ENCODE measurements around the gene MYLK4. TPM values are rescaled to one million over a fixed set of nuclear protein-coding genes. Genes with fewer than 3 reads are reported as not detected.

MYLK4 gene
- total and polyA plus RNA-seq, 5 donors from 2014 or later: 0.20 to 0.91 (median 0.37) TPM; not detected in 2

- DNase-seq: no peak
- peaks cover 12 to 14% of the 10 kb centered on the region in 2 experiments for H3K9me3 ChIP-seq (ENCODE audit: control insufficient read depth in 2 of 2, low read length in 2 of 2)
- no peak overlapping the region for H3K4me3 Mint-ChIP-seq
Observed at GRCh38 chr6:2706558-2706957, 44.2 kb downstream of the MYLK4 start.

GRCh38 chr6:2705256-2705655 lies 45.5 kb downstream of the MYLK4 start:
- Mint-ChIP-seq H3K27ac (no peak overlapping the region), H3K4me3 (no peak overlapping the region), H3K4me1 (no peaks in the 10 kb centered on the region), H3K9me3 (peaks cover 0 to 4% (median 0%) of the 10 kb centered on the region in 7 donors), H3K27me3 (peaks cover 31% of the 10 kb centered on the region), H3K36me3 (no peaks in the 10 kb centered on the region)
- H3K27me3 ChIP-seq (ENCODE audit: control insufficient read depth, insufficient read depth, low read length): peaks cover 7% of the 10 kb centered on the region
- H3K27ac ChIP-seq (ENCODE audit: insufficient read depth, low read length, poor library complexity, severe bottlenecking): no peak overlapping the region
- no peaks in the 10 kb centered on the region for H3K36me3 ChIP-seq (ENCODE audit: control insufficient read depth, insufficient read depth, low read length)
- H3K4me1 ChIP-seq (ENCODE audit: control insufficient read depth, insufficient read depth, low read length, poor library complexity, severe bottlenecking): no peaks in the 10 kb centered on the region
- H3K4me3 ChIP-seq (ENCODE audit: low read depth, low read length): no peak overlapping the region
- DNase-seq (no peak), ATAC-seq (ENCODE audit: low read depth in 2 of 2) (no peak)
- H3K9me3 ChIP-seq (ENCODE audit: control insufficient read depth in 2 of 2, low read length in 2 of 2): peaks cover 2% of the 10 kb centered on the region in 2 experiments

More at GRCh38 chr6:2706558-2706957, 44.2 kb downstream of the MYLK4 start:
- Histone ChIP-seq H3K4me1 (ENCODE audit: control insufficient read depth, insufficient read depth, low read length, poor library complexity, severe bottlenecking) (no peaks in the 10 kb centered on the region), H3K27me3 (ENCODE audit: control insufficient read depth, insufficient read depth, low read length) (peaks cover 11% of the 10 kb centered on the region), H3K27ac (ENCODE audit: insufficient read depth, low read length, poor library complexity, severe bottlenecking) (no peak overlapping the region), H3K36me3 (ENCODE audit: control insufficient read depth, insufficient read depth, low read length) (no peaks in the 10 kb centered on the region), H3K4me3 (ENCODE audit: low read depth, low read length) (no peak overlapping the region)
- peaks cover 0 to 14% (median 0%) of the 10 kb centered on the region in 7 donors for H3K9me3 Mint-ChIP-seq
- H3K27ac Mint-ChIP-seq: no peak overlapping the region
- H3K36me3 Mint-ChIP-seq: no peaks in the 10 kb centered on the region
- H3K27me3 Mint-ChIP-seq: peaks cover 29% of the 10 kb centered on the region
- H3K4me1 Mint-ChIP-seq: no peaks in the 10 kb centered on the region
- no peak for ATAC-seq (ENCODE audit: low read depth in 2 of 2)

- Histone ChIP-seq H3K4me1 (ENCODE audit: control insufficient read depth, insufficient read depth, low read length, poor library complexity, severe bottlenecking) (no peaks in the 10 kb centered on the region), H3K27me3 (ENCODE audit: control insufficient read depth, insufficient read depth, low read length) (no peaks in the 10 kb centered on the region), H3K9me3 (ENCODE audit: control insufficient read depth in 2 of 2, low read length in 2 of 2) (no peaks in the 10 kb centered on the region), H3K36me3 (ENCODE audit: control insufficient read depth, insufficient read depth, low read length) (no peaks in the 10 kb centered on the region), H3K4me3 (ENCODE audit: low read depth, low read length) (no peak overlapping the region), H3K27ac (ENCODE audit: insufficient read depth, low read length, poor library complexity, severe bottlenecking) (no peak overlapping the region)
- peak overlapping the region in 1 of 3 donors; percentile 10 for H3K27ac Mint-ChIP-seq
- no peak for DNase-seq
- H3K4me1 Mint-ChIP-seq: no peaks in the 10 kb centered on the region
- peaks cover 28% of the 10 kb centered on the region for H3K27me3 Mint-ChIP-seq
- H3K9me3 Mint-ChIP-seq: peaks cover 0 to 2% (median 0%) of the 10 kb centered on the region in 7 donors
- no peak overlapping the region for H3K4me3 Mint-ChIP-seq
- no peaks in the 10 kb centered on the region for H3K36me3 Mint-ChIP-seq
- ATAC-seq (ENCODE audit: low read depth in 2 of 2): no peak
Observed at GRCh38 chr6:2697291-2697690, 53.4 kb downstream of the MYLK4 start.

- peak in 1 of 3 donors; percentile 5 for DNase-seq
- Mint-ChIP-seq H3K4me1 (no peaks in the 10 kb centered on the region), H3K9me3 (peaks cover 0 to 2% (median 0%) of the 10 kb centered on the region in 7 donors), H3K27ac (no peak overlapping the region), H3K4me3 (no peak overlapping the region), H3K27me3 (peaks cover 22% of the 10 kb centered on the region), H3K36me3 (no peaks in the 10 kb centered on the region)
- no peaks in the 10 kb centered on the region for H3K36me3 ChIP-seq (ENCODE audit: control insufficient read depth, insufficient read depth, low read length)
- no peak for ATAC-seq (ENCODE audit: low read depth in 2 of 2)
- no peak overlapping the region for H3K4me3 ChIP-seq (ENCODE audit: low read depth, low read length)
- no peaks in the 10 kb centered on the region for H3K4me1 ChIP-seq (ENCODE audit: control insufficient read depth, insufficient read depth, low read length, poor library complexity, severe bottlenecking)
- no peaks in the 10 kb centered on the region for H3K9me3 ChIP-seq (ENCODE audit: control insufficient read depth in 2 of 2, low read length in 2 of 2)
- no peaks in the 10 kb centered on the region for H3K27me3 ChIP-seq (ENCODE audit: control insufficient read depth, insufficient read depth, low read length)
- H3K27ac ChIP-seq (ENCODE audit: insufficient read depth, low read length, poor library complexity, severe bottlenecking): no peak overlapping the region
Observed at GRCh38 chr6:2695454-2696095, 55.1 kb downstream of the MYLK4 start.

GRCh38 chr6:2693231-2693630 lies 57.5 kb downstream of the MYLK4 start:
- H3K4me3 Mint-ChIP-seq: no peak overlapping the region
- no peaks in the 10 kb centered on the region for H3K4me1 Mint-ChIP-seq
- no peaks in the 10 kb centered on the region for H3K9me3 ChIP-seq (ENCODE audit: control insufficient read depth in 2 of 2, low read length in 2 of 2)
- peaks cover 0 to 2% (median 0%) of the 10 kb centered on the region in 7 donors for H3K9me3 Mint-ChIP-seq
- no peak overlapping the region for H3K27ac Mint-ChIP-seq
- no peaks in the 10 kb centered on the region for H3K4me1 ChIP-seq (ENCODE audit: control insufficient read depth, insufficient read depth, low read length, poor library complexity, severe bottlenecking)
- H3K27me3 Mint-ChIP-seq: peaks cover 18% of the 10 kb centered on the region
- H3K36me3 ChIP-seq (ENCODE audit: control insufficient read depth, insufficient read depth, low read length): no peaks in the 10 kb centered on the region
- no peaks in the 10 kb centered on the region for H3K36me3 Mint-ChIP-seq
- H3K27ac ChIP-seq (ENCODE audit: insufficient read depth, low read length, poor library complexity, severe bottlenecking): no peak overlapping the region
- H3K27me3 ChIP-seq (ENCODE audit: control insufficient read depth, insufficient read depth, low read length): no peaks in the 10 kb centered on the region
- ATAC-seq (ENCODE audit: low read depth in 2 of 2): no peak
- no peak overlapping the region for H3K4me3 ChIP-seq (ENCODE audit: low read depth, low read length)
- DNase-seq: no peak

GRCh38 chr6:2688401-2689064 lies 62.2 kb downstream of the MYLK4 start:
- ATAC-seq (ENCODE audit: low read depth in 2 of 2): no peak

GRCh38 chr6:2687456-2687855 lies 63.3 kb downstream of the MYLK4 start:
- Mint-ChIP-seq H3K4me3 (no peak overlapping the region), H3K36me3 (peaks cover 4% of the 10 kb centered on the region), H3K9me3 (no peaks in the 10 kb centered on the region), H3K27me3 (peaks cover 5% of the 10 kb centered on the region), H3K27ac (no peak overlapping the region), H3K4me1 (no peaks in the 10 kb centered on the region)
- ATAC-seq (ENCODE audit: low read depth in 2 of 2) (no peak), DNase-seq (no peak)
- no peaks in the 10 kb centered on the region for H3K27me3 ChIP-seq (ENCODE audit: control insufficient read depth, insufficient read depth, low read length)
- no peaks in the 10 kb centered on the region for H3K36me3 ChIP-seq (ENCODE audit: control insufficient read depth, insufficient read depth, low read length)
- no peaks in the 10 kb centered on the region for H3K9me3 ChIP-seq (ENCODE audit: control insufficient read depth in 2 of 2, low read length in 2 of 2)
- H3K4me1 ChIP-seq (ENCODE audit: control insufficient read depth, insufficient read depth, low read length, poor library complexity, severe bottlenecking): no peaks in the 10 kb centered on the region
- no peak overlapping the region for H3K4me3 ChIP-seq (ENCODE audit: low read depth, low read length)
- no peak overlapping the region for H3K27ac ChIP-seq (ENCODE audit: insufficient read depth, low read length, poor library complexity, severe bottlenecking)

More at GRCh38 chr6:2688401-2689064, 62.2 kb downstream of the MYLK4 start:
- Mint-ChIP-seq H3K27me3 (peaks cover 10% of the 10 kb centered on the region), H3K4me3 (no peak overlapping the region), H3K36me3 (peaks cover 4% of the 10 kb centered on the region), H3K27ac (no peak overlapping the region), H3K4me1 (no peaks in the 10 kb centered on the region), H3K9me3 (peaks cover 0 to 2% (median 0%) of the 10 kb centered on the region in 7 donors)
- Histone ChIP-seq H3K27me3 (ENCODE audit: control insufficient read depth, insufficient read depth, low read length) (no peaks in the 10 kb centered on the region), H3K4me3 (ENCODE audit: low read depth, low read length) (no peak overlapping the region), H3K4me1 (ENCODE audit: control insufficient read depth, insufficient read depth, low read length, poor library complexity, severe bottlenecking) (no peaks in the 10 kb centered on the region), H3K9me3 (ENCODE audit: control insufficient read depth in 2 of 2, low read length in 2 of 2) (no peaks in the 10 kb centered on the region), H3K36me3 (ENCODE audit: control insufficient read depth, insufficient read depth, low read length) (no peaks in the 10 kb centered on the region), H3K27ac (ENCODE audit: insufficient read depth, low read length, poor library complexity, severe bottlenecking) (no peak overlapping the region)
- DNase-seq: peak in 1 of 3 donors; percentile 4

- Mint-ChIP-seq H3K27ac (no peak overlapping the region), H3K4me3 (no peak overlapping the region), H3K27me3 (peaks cover 5% of the 10 kb centered on the region)
Observed at GRCh38 chr6:2686515-2686914, 64.2 kb downstream of the MYLK4 start.

More at GRCh38 chr6:2686515-2686914, 64.2 kb downstream of the MYLK4 start:
- H3K4me3 ChIP-seq (ENCODE audit: low read depth, low read length): no peak overlapping the region
- no peaks in the 10 kb centered on the region for H3K27me3 ChIP-seq (ENCODE audit: control insufficient read depth, insufficient read depth, low read length)
- Mint-ChIP-seq H3K36me3 (peaks cover 4% of the 10 kb centered on the region), H3K4me1 (no peaks in the 10 kb centered on the region), H3K9me3 (no peaks in the 10 kb centered on the region)
- ATAC-seq (ENCODE audit: low read depth in 2 of 2) (no peak), DNase-seq (no peak)
- H3K4me1 ChIP-seq (ENCODE audit: control insufficient read depth, insufficient read depth, low read length, poor library complexity, severe bottlenecking): no peaks in the 10 kb centered on the region
- H3K9me3 ChIP-seq (ENCODE audit: control insufficient read depth in 2 of 2, low read length in 2 of 2): no peaks in the 10 kb centered on the region
- H3K36me3 ChIP-seq (ENCODE audit: control insufficient read depth, insufficient read depth, low read length): no peaks in the 10 kb centered on the region
- no peak overlapping the region for H3K27ac ChIP-seq (ENCODE audit: insufficient read depth, low read length, poor library complexity, severe bottlenecking)

Data from CD4-positive, CD25-positive, alpha-beta regulatory T cell (primary cell).